H9 (cell line): Measurements from ENCODE around the gene PACS1. TPM values are rescaled to one million over a fixed set of nuclear protein-coding genes. Genes with fewer than 3 reads are reported as not detected.

Experiments used
- DNase-seq: peaks from one replicate; pipeline ENCODE4 v3.0.0-alpha.2; 2017
- H2AFZ ChIP-seq: one replicate; pipeline ENCODE4 v1.6.1; 2013; ENCODE audit warnings: mild to moderate bottlenecking, low read length, control low read depth, moderate library complexity
- H2AK5ac ChIP-seq: 2 replicates; pipeline ENCODE4 v1.6.1; 2013; ENCODE audit warnings: low read length, control low read depth, mixed read lengths; ENCODE audit not compliant: insufficient read length
- H2BK120ac ChIP-seq: one replicate; pipeline ENCODE4 v1.6.1; 2013; ENCODE audit warnings: low read depth, mild to moderate bottlenecking, low read length, control low read depth, inconsistent platforms; ENCODE audit not compliant: poor library complexity, severe bottlenecking
- H2BK12ac ChIP-seq: 2 replicates; pipeline ENCODE4 v1.6.1; 2013; ENCODE audit warnings: low read length, control low read depth, mixed read lengths, low read depth; ENCODE audit not compliant: insufficient read length
- H2BK15ac ChIP-seq: 2 replicates; pipeline ENCODE4 v1.6.1; 2013; ENCODE audit warnings: low read depth, low read length, control low read depth
- H2BK20ac ChIP-seq: one replicate; pipeline ENCODE4 v1.6.1; 2013; ENCODE audit warnings: low read depth, mild to moderate bottlenecking, low read length, control low read depth, inconsistent platforms; ENCODE audit not compliant: poor library complexity, severe bottlenecking
- H2BK5ac ChIP-seq: 2 replicates; pipeline ENCODE4 v1.6.1; 2013; ENCODE audit warnings: low read length, control low read depth, mixed read lengths; ENCODE audit not compliant: insufficient read length
- H3K14ac ChIP-seq: 2 replicates; pipeline ENCODE4 v1.6.1; 2013; ENCODE audit warnings: low read length, control low read depth; ENCODE audit not compliant: insufficient read depth
- H3K18ac ChIP-seq: 2 replicates; pipeline ENCODE4 v1.6.1; 2013; ENCODE audit warnings: low read depth, mild to moderate bottlenecking, mixed read lengths, low read length, control low read depth; ENCODE audit not compliant: insufficient read length
- H3K23ac ChIP-seq: 2 replicates; pipeline ENCODE4 v1.6.1; 2013; ENCODE audit warnings: low read length, control low read depth, mixed read lengths, low read depth; ENCODE audit not compliant: insufficient read length
- H3K23me2 ChIP-seq: 2 replicates; pipeline ENCODE4 v1.6.1; 2013; ENCODE audit warnings: low read depth, mild to moderate bottlenecking, mixed read lengths, low read length, control low read depth; ENCODE audit not compliant: insufficient read length, poor library complexity, severe bottlenecking
- H3K27ac ChIP-seq: 2 replicates; pipeline ENCODE4 v1.5.1; 2013; ENCODE audit warnings: low read length, control low read depth, mixed read lengths, low read depth; ENCODE audit not compliant: insufficient read length
- H3K27me3 ChIP-seq: 2 replicates; pipeline ENCODE4 v1.6.1; 2013; ENCODE audit warnings: low read length, control low read depth, inconsistent platforms; ENCODE audit not compliant: insufficient read depth
- H3K4ac ChIP-seq: 2 replicates; pipeline ENCODE4 v1.6.1; 2013; ENCODE audit warnings: low read depth, mild to moderate bottlenecking, control low read depth, inconsistent platforms, low read length, moderate library complexity
- H3K4me1 ChIP-seq: 2 replicates; pipeline ENCODE4 v1.6.1; 2013; ENCODE audit warnings: low read length, control low read depth, inconsistent platforms; ENCODE audit not compliant: insufficient read depth
- H3K4me2 ChIP-seq: 2 replicates; pipeline ENCODE4 v1.6.1; 2013; ENCODE audit warnings: low read length, control low read depth, mixed read lengths; ENCODE audit not compliant: insufficient read length, insufficient read depth
- H3K56ac ChIP-seq: 2 replicates; pipeline ENCODE4 v1.6.1; 2013; ENCODE audit warnings: low read depth, mild to moderate bottlenecking, mixed read lengths, low read length, control low read depth; ENCODE audit not compliant: insufficient read length
- H3K79me1 ChIP-seq: 2 replicates; pipeline ENCODE4 v1.6.1; 2013; ENCODE audit warnings: low read depth, mild to moderate bottlenecking, moderate library complexity, low read length, control low read depth, inconsistent platforms; ENCODE audit not compliant: insufficient read depth, poor library complexity, severe bottlenecking
- H3K79me2 ChIP-seq: 2 replicates; pipeline ENCODE4 v1.6.1; 2013; ENCODE audit warnings: low read length, control low read depth, inconsistent platforms; ENCODE audit not compliant: insufficient read depth
- H3K9ac ChIP-seq: 2 replicates; pipeline ENCODE4 v1.6.1; 2013; ENCODE audit warnings: low read length, control low read depth, mixed read lengths; ENCODE audit not compliant: insufficient read length; ENCODE audit errors: extremely low read depth
- H3K9me3 ChIP-seq: one replicate; pipeline ENCODE4 v1.6.1; 2013; ENCODE audit warnings: low read depth, low read length, inconsistent platforms; ENCODE audit not compliant: control insufficient read depth
- H3T11ph ChIP-seq: one replicate; pipeline ENCODE4 v1.6.1; 2013; ENCODE audit warnings: mild to moderate bottlenecking, low read length, control low read depth, inconsistent platforms
- H4K20me1 ChIP-seq: one replicate; pipeline ENCODE4 v1.6.1; 2013; ENCODE audit not compliant: control insufficient read depth, insufficient read length, insufficient read depth
- H4K5ac ChIP-seq: 2 replicates; pipeline ENCODE4 v1.6.1; 2013; ENCODE audit warnings: low read depth, mild to moderate bottlenecking, mixed read lengths, low read length, control low read depth; ENCODE audit not compliant: insufficient read length
- H4K8ac ChIP-seq: replicated peaks from 2 replicates; pipeline ENCODE4 v1.6.1; 2013; ENCODE audit warnings: low read length, control low read depth, mixed read lengths, low read depth; ENCODE audit not compliant: insufficient read length
- H4K91ac ChIP-seq: 2 replicates; pipeline ENCODE4 v1.6.1; 2013; ENCODE audit warnings: low read depth, mild to moderate bottlenecking, moderate library complexity, mixed read lengths, low read length, control low read depth; ENCODE audit not compliant: insufficient read length
- H3K27ac Mint-ChIP-seq, 3 experiments: 2 replicates in 2 of 3; 3 replicates in 1 of 3; pipeline ENCODE4 v1.8.0; 2020 to 2021; ENCODE audit warnings: mixed read lengths in 3 of 3, mild to moderate bottlenecking in 1 of 3, moderate library complexity in 1 of 3
- H3K27me3 Mint-ChIP-seq: 2 replicates; pipeline ENCODE4 v1.8.0; 2021; ENCODE audit warnings: low read depth, mild to moderate bottlenecking, moderate library complexity, mixed read lengths
- H3K36me3 Mint-ChIP-seq, 3 experiments: 2 replicates in 2 of 3; 3 replicates in 1 of 3; pipeline ENCODE4 v1.8.0; 2020 to 2021; ENCODE audit warnings: low read depth in 3 of 3, mixed read lengths in 3 of 3; ENCODE audit not compliant: insufficient read depth in 1 of 3
- H3K4me1 Mint-ChIP-seq, 2 experiments: 2 replicates each; pipeline ENCODE4 v1.8.0; 2020; ENCODE audit warnings: mixed read lengths in 2 of 2
- H3K4me3 Mint-ChIP-seq, 2 experiments: 2 replicates in 1 of 2; 3 replicates in 1 of 2; pipeline ENCODE4 v1.8.0; 2020 to 2021; ENCODE audit warnings: mild to moderate bottlenecking in 2 of 2, mixed read lengths in 2 of 2, moderate library complexity in 1 of 2
- H3K9me3 Mint-ChIP-seq, 2 experiments: 2 replicates in 1 of 2; 3 replicates in 1 of 2; pipeline ENCODE4 v1.8.0; 2020; ENCODE audit warnings: mild to moderate bottlenecking in 2 of 2, mixed read lengths in 2 of 2, moderate library complexity in 1 of 2
- WGBS: extraction: QIAGEN DNeasy Blood & Tissue Kit; methylation state at CpG from one replicate; pipeline ENCODE4 v1.1.7; 2013; ENCODE audit warnings: missing lambda C conversion rate, low lambda C conversion rate, mixed read lengths; ENCODE audit not compliant: insufficient read length; ENCODE audit errors: extremely low coverage; 5-methylcytosine and 5-hydroxymethylcytosine counted together
- total RNA-seq: library from RNA; stranded (reverse); gene quantifications from 2 replicates; pipeline ENCODE4 v1.2.1, GENCODE V29; 2021
- TF ChIP-seq, protein P1 (sequence below): fragments of 200-600 bp; sonication (generic); conservative IDR thresholded peaks from 3 replicates; pipeline ENCODE4 v1.8.0; 2021; ENCODE audit warnings: antibody characterized with exemption, mild to moderate bottlenecking

Gene PACS1
- total RNA-seq, 1 experiment from 2014 or later: 35.5 TPM

DNA sequence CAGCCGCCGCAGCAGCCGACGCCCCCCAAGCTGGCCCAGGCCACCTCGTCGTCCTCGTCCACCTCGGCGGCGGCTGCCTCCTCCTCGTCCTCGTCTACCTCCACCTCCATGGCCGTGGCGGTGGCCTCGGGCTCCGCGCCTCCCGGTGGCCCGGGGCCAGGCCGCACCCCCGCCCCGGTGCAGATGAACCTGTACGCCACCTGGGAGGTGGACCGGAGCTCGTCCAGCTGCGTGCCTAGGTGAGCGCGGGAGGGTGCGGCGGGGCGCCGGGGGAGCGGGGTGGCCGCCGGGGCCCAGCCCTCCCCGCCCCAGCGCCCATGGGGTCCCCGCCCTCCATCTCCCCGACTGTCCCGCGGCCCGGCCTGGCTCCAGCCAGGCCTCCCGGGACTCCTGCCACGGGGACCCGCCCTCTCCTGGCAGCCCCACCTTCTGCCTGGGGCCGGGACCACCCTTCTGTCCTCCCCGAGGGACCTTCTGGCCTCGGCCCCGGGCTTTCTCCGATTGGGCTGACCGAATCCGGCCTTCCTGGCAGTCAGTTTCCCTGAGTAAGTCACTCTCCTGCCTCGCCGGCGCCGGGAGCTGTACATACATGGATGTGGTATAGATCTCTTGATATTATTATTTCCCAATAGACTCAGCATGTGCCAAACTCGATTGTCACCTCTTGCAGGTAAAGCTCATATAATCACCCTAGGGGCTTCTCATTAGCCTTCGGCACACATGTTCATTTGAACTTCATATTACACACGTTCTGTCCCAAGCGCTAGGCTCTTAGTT, 720 bp downstream of the PACS1 start:
- no peak overlapping the region for H4K5ac ChIP-seq
- no peak overlapping the region for H3K27ac ChIP-seq
- no peak overlapping the region for H2BK20ac ChIP-seq
- H4K8ac ChIP-seq: no peak overlapping the region
- H3K23me2 ChIP-seq: peaks cover 4% of the 10 kb centered on the region
- no peaks in the 10 kb centered on the region for H4K20me1 ChIP-seq
- H3K14ac ChIP-seq: no peak overlapping the region
- H3T11ph ChIP-seq: no peak overlapping the region
- no peak overlapping the region for H2BK5ac ChIP-seq
- no peaks in the 10 kb centered on the region for H3K79me1 ChIP-seq
- H3K9me3 Mint-ChIP-seq: no peaks in the 10 kb centered on the region; a peak in 1 of 5 replicates
- no peak overlapping the region for H2BK12ac ChIP-seq
- no peaks in the 10 kb centered on the region for H3K27me3 ChIP-seq
- no peak overlapping the region for H2BK15ac ChIP-seq
- TF ChIP-seq, protein P1, sequence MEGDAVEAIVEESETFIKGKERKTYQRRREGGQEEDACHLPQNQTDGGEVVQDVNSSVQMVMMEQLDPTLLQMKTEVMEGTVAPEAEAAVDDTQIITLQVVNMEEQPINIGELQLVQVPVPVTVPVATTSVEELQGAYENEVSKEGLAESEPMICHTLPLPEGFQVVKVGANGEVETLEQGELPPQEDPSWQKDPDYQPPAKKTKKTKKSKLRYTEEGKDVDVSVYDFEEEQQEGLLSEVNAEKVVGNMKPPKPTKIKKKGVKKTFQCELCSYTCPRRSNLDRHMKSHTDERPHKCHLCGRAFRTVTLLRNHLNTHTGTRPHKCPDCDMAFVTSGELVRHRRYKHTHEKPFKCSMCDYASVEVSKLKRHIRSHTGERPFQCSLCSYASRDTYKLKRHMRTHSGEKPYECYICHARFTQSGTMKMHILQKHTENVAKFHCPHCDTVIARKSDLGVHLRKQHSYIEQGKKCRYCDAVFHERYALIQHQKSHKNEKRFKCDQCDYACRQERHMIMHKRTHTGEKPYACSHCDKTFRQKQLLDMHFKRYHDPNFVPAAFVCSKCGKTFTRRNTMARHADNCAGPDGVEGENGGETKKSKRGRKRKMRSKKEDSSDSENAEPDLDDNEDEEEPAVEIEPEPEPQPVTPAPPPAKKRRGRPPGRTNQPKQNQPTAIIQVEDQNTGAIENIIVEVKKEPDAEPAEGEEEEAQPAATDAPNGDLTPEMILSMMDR: no peak
- no peak overlapping the region for H3K18ac ChIP-seq
- peaks cover 2% of the 10 kb centered on the region; the same call in 1 of the 2 replicates for H3K79me2 ChIP-seq
- no peak overlapping the region for H3K4ac ChIP-seq
- peak; percentile 44 for DNase-seq
- H3K27ac Mint-ChIP-seq: no peak overlapping the region
- H3K4me1 Mint-ChIP-seq: peaks cover 21 to 32% of the 10 kb centered on the region in 2 experiments
- no peaks in the 10 kb centered on the region for H3K4me1 ChIP-seq
- H3K9me3 ChIP-seq: no peaks in the 10 kb centered on the region
- no peak overlapping the region for H3K23ac ChIP-seq
- H3K27me3 Mint-ChIP-seq: no peaks in the 10 kb centered on the region
- H3K56ac ChIP-seq: no peak overlapping the region
- no CpG with 5 or more reads among the region's 60 CpGs for WGBS
- no peak overlapping the region for H2AFZ ChIP-seq
- no peak overlapping the region for H2BK120ac ChIP-seq
- H3K36me3 Mint-ChIP-seq: peaks cover 28 to 56% (median 42%) of the 10 kb centered on the region in 3 experiments
- peak overlapping the region; percentile 83 to 91 for H3K4me3 Mint-ChIP-seq
- H3K9ac ChIP-seq: no peak overlapping the region
- peak overlapping the region; percentile 45 for H3K4me2 ChIP-seq
- no peak overlapping the region for H4K91ac ChIP-seq
- no peak overlapping the region for H2AK5ac ChIP-seq
